ENCODE results near the gene EEPD1.

EEPD1 gene

GRCh38 chr7:36127075-36127740 lies 25.8 kb upstream of the EEPD1 start:
- no peak for TF ChIP-seq CTCF (conservative IDR thresholded peaks at IDR 0.05)
- no peak overlapping the region for H3K27ac ChIP-seq

- H3K27ac ChIP-seq = peak overlapping the region; percentile 54
- TF ChIP-seq CTCF (conservative IDR thresholded peaks at IDR 0.05) = peak; percentile 77
These were observed 24.5 kb upstream of the EEPD1 start for GRCh38 chr7:36128448-36129047.

GRCh38 chr7:36129048-36129534 lies 24.0 kb upstream of the EEPD1 start:
- TF ChIP-seq CTCF (conservative IDR thresholded peaks at IDR 0.05) = no peak
- H3K27ac ChIP-seq = peak overlapping the region; percentile 54

GRCh38 chr7:36130236-36130945 lies 22.7 kb upstream of the EEPD1 start:
- H3K27ac ChIP-seq = no peak overlapping the region
- TF ChIP-seq CTCF (conservative IDR thresholded peaks at IDR 0.05) = no peak

GRCh38 chr7:36131026-36131425 lies 22.0 kb upstream of the EEPD1 start:
- no peak for TF ChIP-seq CTCF (conservative IDR thresholded peaks at IDR 0.05)
- H3K27ac ChIP-seq = no peak overlapping the region

GRCh38 chr7:36131499-36131898 lies 21.6 kb upstream of the EEPD1 start:
- no peak for TF ChIP-seq CTCF (conservative IDR thresholded peaks at IDR 0.05)

GRCh38 chr7:36132012-36132411 lies 21.0 kb upstream of the EEPD1 start:
- no peak overlapping the region for H3K27ac ChIP-seq
- no peak for TF ChIP-seq CTCF (conservative IDR thresholded peaks at IDR 0.05)

More at GRCh38 chr7:36131499-36131898, 21.6 kb upstream of the EEPD1 start:
- H3K27ac ChIP-seq = no peak overlapping the region

All from VCaP (cell line).